ENCODE data around the gene S100A11. TPM values are rescaled to one million over a fixed set of nuclear protein-coding genes. Genes with fewer than 3 reads are reported as not detected.

Gene S100A11
- total RNA-seq, 4 donors from 2014 or later: 394 to 516 (median 448) TPM

DNA sequence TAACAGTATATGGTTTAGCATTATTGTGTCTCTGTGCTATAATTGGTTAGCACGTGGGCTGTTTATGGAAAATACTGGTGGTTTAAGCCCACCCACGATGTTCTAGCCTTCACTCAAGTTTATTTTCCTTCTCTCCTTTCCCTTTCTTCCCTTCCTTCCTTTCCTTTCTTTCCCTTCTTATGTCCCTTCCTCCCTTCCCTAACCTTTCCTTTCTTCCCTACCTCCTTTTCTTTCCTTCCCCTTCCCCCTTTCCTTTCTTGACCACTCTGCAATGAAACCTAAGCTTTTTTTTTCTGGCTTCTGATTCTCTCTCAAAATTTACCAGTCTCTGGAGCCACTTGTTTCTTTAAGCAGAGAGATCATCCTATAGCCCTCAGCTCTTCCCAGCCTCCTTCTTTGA is 29.8 kb downstream of the S100A11 start:
- TF ChIP-seq CTCF (IDR thresholded peaks at IDR 0.05) (no peak), POLR2A (IDR thresholded peaks at IDR 0.05) (no peak)
- no peak for DNase-seq (ENCODE audit: low spot score in 2 of 2)
- no peak overlapping the region for H3K4me3 ChIP-seq (ENCODE audit: low read depth, poor library complexity, severe bottlenecking)
- intact Hi-C loops (cut with DNase I; ENCODE audit: low total_unique reads): no loop called here
- 46 to 60% methylated on average over 2 of the region's 2 CpGs for WGBS, 2 donors

DNA sequence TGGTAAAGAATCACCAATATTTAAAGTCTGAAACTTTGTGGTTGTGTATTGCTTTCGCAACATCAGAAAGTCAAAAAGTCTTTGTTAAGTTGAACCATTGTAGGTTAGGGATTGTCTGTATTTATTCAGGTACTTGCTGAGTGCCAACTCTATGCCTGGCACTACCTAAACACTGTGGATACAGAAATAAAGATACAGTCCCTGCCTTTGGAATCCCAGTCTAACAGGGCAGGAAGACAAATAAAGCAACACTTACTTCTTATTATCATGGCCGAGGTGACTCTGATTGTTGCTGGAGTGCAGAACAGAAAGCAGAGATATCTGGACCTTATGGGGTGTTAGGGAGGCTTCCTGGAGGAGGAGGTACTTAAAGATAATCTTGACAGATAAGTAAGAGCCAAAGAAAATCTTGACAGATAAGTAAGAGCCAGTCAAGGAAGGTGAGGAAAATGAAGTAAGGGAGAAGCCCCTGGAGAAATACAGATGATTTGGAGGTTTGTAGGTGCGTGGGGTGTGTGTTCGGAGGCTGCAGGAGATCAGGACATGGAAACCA is 31.4 kb downstream of the S100A11 start:
- 64 to 67% methylated on average over 4 of the region's 4 CpGs for WGBS, 2 donors
- H3K4me3 ChIP-seq (ENCODE audit: low read depth, poor library complexity, severe bottlenecking): no peak overlapping the region
- no peak for TF ChIP-seq POLR2A (IDR thresholded peaks at IDR 0.05)
- no peak for TF ChIP-seq CTCF (IDR thresholded peaks at IDR 0.05)
- DNase-seq (ENCODE audit: low spot score in 2 of 2): no peak
- intact Hi-C loops (cut with DNase I; ENCODE audit: low total_unique reads): no loop called here

- H3K4me3 ChIP-seq (ENCODE audit: low read depth, poor library complexity, severe bottlenecking): no peak overlapping the region
- TF ChIP-seq POLR2A (IDR thresholded peaks at IDR 0.05) (no peak), CTCF (IDR thresholded peaks at IDR 0.05) (no peak)
- no peak for DNase-seq (ENCODE audit: low spot score in 2 of 2)
- intact Hi-C loops (cut with DNase I; ENCODE audit: low total_unique reads): loop anchor here (5.0 kb wide), 1 partner anchor 37 kb away; no protein-coding TSS in a partner anchor
- WGBS, 2 donors: 56 to 66% methylated on average over 4 of the region's 4 CpGs
Measured at GRCh38 chr1:152003846-152004442, 32.9 kb downstream of the S100A11 start.

DNA sequence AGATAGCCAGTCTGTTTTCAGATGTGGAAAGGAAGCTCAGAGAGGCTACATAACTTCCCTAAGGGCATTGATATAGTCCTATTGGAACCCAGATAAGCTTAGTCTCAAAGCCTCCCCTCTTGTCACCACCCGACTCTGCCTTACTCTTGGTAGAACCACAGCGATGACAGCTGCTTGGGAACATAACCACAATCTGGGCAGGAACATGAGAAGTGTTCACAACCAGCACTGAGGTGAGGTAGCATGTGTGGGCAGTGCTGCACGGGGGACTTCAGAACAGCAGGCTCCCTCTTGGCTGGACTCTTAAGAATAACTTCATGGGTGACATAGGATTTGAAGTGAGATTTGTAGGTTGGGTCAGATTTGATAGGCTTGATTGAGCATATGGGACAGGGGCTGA is 33.8 kb downstream of the S100A11 start:
- DNase-seq (ENCODE audit: low spot score in 2 of 2): no peak
- no peak overlapping the region for H3K4me3 ChIP-seq (ENCODE audit: low read depth, poor library complexity, severe bottlenecking)
- intact Hi-C loops (cut with DNase I; ENCODE audit: low total_unique reads): loop anchor here (5.0 kb wide), 1 partner anchor 36 kb away; no protein-coding TSS in a partner anchor
- TF ChIP-seq CTCF (IDR thresholded peaks at IDR 0.05): no peak
- WGBS, 2 donors: 68 to 71% methylated on average over 3 of the region's 3 CpGs

GRCh38 chr1:152001631-152002584 is 34.9 kb downstream of the S100A11 start:
- peak; percentile 94 to 97 for DNase-seq (ENCODE audit: low spot score in 2 of 2)
- WGBS, 2 donors: 58 to 63% methylated on average over 4 of the region's 4 CpGs
- intact Hi-C loops (cut with DNase I; ENCODE audit: low total_unique reads): loop anchor here (5.0 kb wide), 1 partner anchor 35 kb away; no protein-coding TSS in a partner anchor
- H3K4me3 ChIP-seq (ENCODE audit: low read depth, poor library complexity, severe bottlenecking): no peak overlapping the region
- no peak for TF ChIP-seq POLR2A (IDR thresholded peaks at IDR 0.05)
- TF ChIP-seq CTCF (IDR thresholded peaks at IDR 0.05): peak in 1 of 3 donors; percentile 71

All from lower leg skin (tissue), 4 donors.